Right renal pelvis (tissue), 4 donors: ENCODE data around the gene GSTM1. TPM values are rescaled to one million over a fixed set of nuclear protein-coding genes. Genes with fewer than 3 reads are reported as not detected.

Experiments used
- DNase-seq, 4 donors: peaks; one replicate each; pipeline ENCODE4 v3.0.0-alpha.2; 2013; ENCODE audit warnings: low read depth in 4 of 4, low spot score in 3 of 4, missing footprints in 1 of 4
- polyA plus RNA-seq, 4 donors: library from polyadenylated mRNA; unstranded; fragments of 120-200 nt; gene quantifications; one replicate each; pipeline ENCODE4 v1.2.1, GENCODE V29; 2013; ENCODE audit not compliant: insufficient read length in 4 of 4

Gene GSTM1
- 100 to 1,000 TPM in 1 of 4 donors, 1 to 10 TPM in 3; 2.4 to 121 (median 3.1) TPM for polyA plus RNA-seq

- DNase-seq = peak in 1 of 4 donors; percentile 42
Measured at GRCh38 chr1:109687641-109688499, at the start of gene GSTM1. Gene GSTM1 (plus strand): TSS chr1:109687817. CDS start chr1:109687874, 57 bp downstream.

- DNase-seq = no peak
Measured at GRCh38 chr1:109639063-109639840, 48.4 kb upstream of the GSTM1 start.

- DNase-seq = no peak
Measured at GRCh38 chr1:109639841-109640184, 47.8 kb upstream of the GSTM1 start.

- DNase-seq = no peak
Measured at GRCh38 chr1:109640285-109640865, 47.2 kb upstream of the GSTM1 start.

GRCh38 chr1:109641078-109641740 is 46.4 kb upstream of the GSTM1 start:
- DNase-seq = no peak

GRCh38 chr1:109641861-109642260 is 45.8 kb upstream of the GSTM1 start:
- no peak for DNase-seq

- no peak for DNase-seq
Measured at GRCh38 chr1:109642626-109643025, 45.0 kb upstream of the GSTM1 start.

- peak in 1 of 4 donors; percentile 70 for DNase-seq
Measured at GRCh38 chr1:109643385-109644230, 44.0 kb upstream of the GSTM1 start.

GRCh38 chr1:109644670-109645069 is 42.9 kb upstream of the GSTM1 start:
- DNase-seq = no peak

- peak in 1 of 4 donors; percentile 15 for DNase-seq
Measured at GRCh38 chr1:109649491-109649914, 38.1 kb upstream of the GSTM1 start.

GRCh38 chr1:109650609-109651008 is 37.0 kb upstream of the GSTM1 start:
- no peak for DNase-seq

GRCh38 chr1:109652402-109652801 is 35.2 kb upstream of the GSTM1 start:
- DNase-seq = no peak

- no peak for DNase-seq
Measured at GRCh38 chr1:109653306-109653705, 34.3 kb upstream of the GSTM1 start.

GRCh38 chr1:109654519-109654918 is 33.1 kb upstream of the GSTM1 start:
- no peak for DNase-seq

GRCh38 chr1:109655615-109656519 is 31.8 kb upstream of the GSTM1 start, which contains the start of gene GSTM4:
Gene GSTM4 (plus strand): TSS chr1:109656099. CDS start chr1:109656390, 291 bp downstream.
- DNase-seq = peak; percentile 66 to 74 (median 70)

- DNase-seq = no peak
Measured at GRCh38 chr1:109657395-109657794, 30.2 kb upstream of the GSTM1 start.

GRCh38 chr1:109657970-109658369 is 29.6 kb upstream of the GSTM1 start:
- DNase-seq = no peak

- no peak for DNase-seq
Measured at GRCh38 chr1:109658533-109659042, 29.0 kb upstream of the GSTM1 start.
